UCSD-AML1 (cell line): ENCODE measurements around the gene ALDH1A2.
"Not testable (repeated sequence)": the region's sequence is repeated elsewhere in the genome, so short reads cannot be mapped to it uniquely, and the experiment has no call there.

Source experiments
- DNase-seq: peaks from one replicate; lab custom pipeline; 2025; ENCODE audit not compliant: unreplicated experiment; lab: John Stamatoyannopoulos, UW

The ALDH1A2 gene

GRCh38 chr15:58065445-58066041 lies at the start of gene ALDH1A2:
Gene ALDH1A2, minus strand, starts transcription at chr15:58065711. Its CDS starts 61 bp downstream, at chr15:58065650.
- DNase-seq: no peak

DNA sequence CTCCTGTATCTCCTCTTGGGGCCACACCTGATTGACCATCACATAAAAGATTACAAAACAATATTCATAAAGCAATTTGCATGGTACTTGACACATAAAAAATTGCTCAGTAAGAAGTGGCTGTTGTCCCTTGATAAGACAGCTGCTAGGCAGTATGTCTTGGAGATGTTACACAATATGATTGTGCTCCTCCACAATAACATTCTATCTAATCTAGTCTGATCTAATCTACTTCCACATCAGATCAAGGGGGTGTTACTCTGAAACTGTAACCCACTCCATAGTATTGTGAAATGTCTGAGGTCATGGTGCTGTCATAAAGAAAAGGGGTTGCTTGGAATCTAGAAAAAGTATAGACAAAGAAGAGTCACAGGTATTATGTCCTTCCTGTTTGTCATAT lies 49.3 kb upstream of the ALDH1A2 start:
- no peak for DNase-seq

- DNase-seq: no peak
Observed at GRCh38 chr15:58114388-58114787, 48.9 kb upstream of the ALDH1A2 start.

DNA sequence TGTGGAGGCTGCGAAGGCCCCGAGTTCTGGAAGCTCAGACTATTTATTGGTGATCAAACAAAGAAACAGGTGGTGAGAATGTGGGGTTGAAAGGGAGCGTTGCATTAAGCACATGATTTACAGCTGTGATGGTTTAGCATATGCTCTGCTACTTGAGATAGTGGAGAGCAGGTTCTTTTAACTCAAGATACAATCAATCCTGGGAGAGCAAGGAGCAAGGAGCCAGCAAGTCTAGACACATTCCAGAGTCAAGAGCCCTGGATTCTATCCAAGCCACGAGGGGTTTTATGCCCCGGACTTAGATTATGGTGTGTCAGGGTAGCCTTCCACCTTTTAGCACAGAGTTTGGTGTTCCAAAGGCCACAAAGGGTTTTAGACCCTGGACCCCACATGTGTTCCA lies 47.8 kb upstream of the ALDH1A2 start:
- not testable (repeated sequence) for DNase-seq

- DNase-seq: no peak
Observed at GRCh38 chr15:58111718-58112104, 46.2 kb upstream of the ALDH1A2 start.

GRCh38 chr15:58110999-58111717 lies 45.6 kb upstream of the ALDH1A2 start:
- no peak for DNase-seq

DNA sequence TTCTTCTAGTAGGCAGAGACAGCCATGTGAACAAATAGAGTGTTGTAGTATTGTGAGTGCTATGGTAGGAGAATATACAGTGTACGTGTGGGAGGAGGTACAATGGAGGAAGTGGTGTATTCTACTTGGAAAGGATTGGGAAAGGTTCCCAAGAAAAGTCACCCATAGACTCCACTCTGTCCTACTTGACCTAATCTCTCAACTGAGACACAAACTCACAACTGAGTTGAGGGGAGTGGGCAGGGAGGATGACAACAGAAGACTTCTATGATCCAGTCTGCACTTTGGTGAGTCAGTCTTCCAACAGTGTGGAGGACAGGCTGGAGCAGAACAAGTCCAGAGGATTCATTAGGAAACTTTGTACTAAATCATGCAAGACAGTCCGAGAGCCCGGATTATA lies 43.9 kb upstream of the ALDH1A2 start:
- DNase-seq: no peak

DNA sequence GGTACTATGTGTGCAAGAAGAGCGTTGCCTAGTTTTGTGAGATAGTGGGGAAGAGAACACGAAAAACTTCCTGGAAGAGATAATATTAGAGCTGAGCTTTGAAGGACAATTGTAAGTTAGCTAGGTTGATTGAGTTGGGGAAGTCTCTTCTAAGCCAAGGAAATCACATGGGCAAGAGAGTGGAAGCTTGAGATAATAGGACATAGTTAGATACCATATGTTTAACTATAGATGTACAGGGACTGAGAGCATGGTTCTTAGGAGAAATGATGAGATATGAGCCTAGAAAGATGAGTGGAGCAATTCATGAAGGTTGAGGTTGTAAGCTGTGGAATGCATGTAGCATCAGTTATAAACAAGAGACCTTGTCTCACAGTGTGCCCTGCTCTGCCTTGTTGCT lies 42.6 kb upstream of the ALDH1A2 start:
- DNase-seq: no peak

- no peak for DNase-seq
Observed at GRCh38 chr15:58103482-58103881, 38.0 kb upstream of the ALDH1A2 start.

DNA sequence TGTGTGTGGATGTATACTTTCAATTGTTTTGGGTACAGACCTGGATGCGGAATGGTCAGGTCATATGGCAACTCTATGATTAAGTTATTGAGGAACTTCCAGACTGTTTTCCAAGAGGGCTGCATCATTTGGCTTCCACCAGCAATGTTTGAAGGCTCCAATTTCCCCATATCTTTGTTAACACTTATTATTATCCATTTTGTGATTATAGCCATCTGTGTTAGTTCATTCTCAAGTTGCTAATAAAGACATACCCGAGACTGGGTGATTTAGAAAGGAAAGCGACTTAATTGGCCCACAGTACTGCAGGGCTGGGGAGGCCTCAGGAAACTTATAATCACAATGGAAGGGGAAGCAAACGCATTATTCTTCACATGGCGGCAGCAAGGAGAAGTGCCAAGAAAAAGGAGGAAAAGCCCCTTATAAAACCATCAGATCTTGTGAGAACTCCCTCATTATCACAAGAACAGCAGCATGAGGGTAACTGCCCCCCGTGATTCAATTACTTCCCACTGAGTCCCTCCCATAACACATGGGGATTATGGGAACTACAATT lies 31.1 kb upstream of the ALDH1A2 start:
- no peak for DNase-seq

GRCh38 chr15:58095415-58095814 lies 29.9 kb upstream of the ALDH1A2 start:
- DNase-seq: no peak

GRCh38 chr15:58087871-58088270 lies 22.4 kb upstream of the ALDH1A2 start:
- DNase-seq: no peak

DNA sequence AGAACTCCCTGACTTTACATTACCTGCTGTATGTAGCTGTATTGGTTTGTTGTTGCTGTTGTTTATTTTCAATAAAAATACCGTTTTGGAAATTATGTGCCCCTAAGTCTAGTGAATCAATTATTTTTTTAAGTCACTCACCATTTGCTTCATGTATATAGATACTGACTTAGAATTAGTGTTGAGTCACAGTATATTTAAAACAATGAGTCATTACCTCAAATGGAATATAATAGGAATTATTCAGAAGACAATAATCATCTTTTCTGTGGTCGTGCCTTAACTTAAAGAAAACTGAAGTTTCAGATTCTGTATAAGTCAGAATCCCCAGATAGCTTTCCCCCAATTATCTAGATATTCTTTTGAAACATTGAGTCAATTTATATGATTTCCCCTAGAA lies 21.0 kb upstream of the ALDH1A2 start:
- no peak for DNase-seq

GRCh38 chr15:58083526-58083925 lies 18.0 kb upstream of the ALDH1A2 start:
- DNase-seq: no peak

- DNase-seq: no peak
Observed at GRCh38 chr15:58081891-58082290, 16.4 kb upstream of the ALDH1A2 start.

DNA sequence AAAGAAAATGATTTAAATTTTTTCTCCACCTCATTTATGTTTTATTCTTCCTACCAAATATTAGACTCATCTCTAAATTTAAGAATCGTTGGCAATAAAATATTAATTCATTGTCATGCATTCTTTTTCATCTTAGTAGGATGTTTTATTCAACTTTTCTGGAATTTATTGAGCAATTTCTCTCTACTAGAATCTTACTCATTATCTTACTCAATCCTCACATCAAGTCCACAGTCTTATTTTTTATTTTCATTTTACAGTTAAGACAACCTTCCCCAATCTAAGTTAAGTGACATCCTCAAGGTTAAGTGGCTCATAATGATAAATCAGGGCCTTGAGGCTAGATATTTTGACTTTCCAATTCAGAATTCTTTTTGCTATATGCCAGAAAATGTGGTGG lies 15.9 kb upstream of the ALDH1A2 start:
- no peak for DNase-seq

GRCh38 chr15:58080959-58081358 lies 15.4 kb upstream of the ALDH1A2 start:
- DNase-seq: not testable (repeated sequence)

- DNase-seq: no peak
Observed at GRCh38 chr15:58080398-58080797, 14.9 kb upstream of the ALDH1A2 start.

DNA sequence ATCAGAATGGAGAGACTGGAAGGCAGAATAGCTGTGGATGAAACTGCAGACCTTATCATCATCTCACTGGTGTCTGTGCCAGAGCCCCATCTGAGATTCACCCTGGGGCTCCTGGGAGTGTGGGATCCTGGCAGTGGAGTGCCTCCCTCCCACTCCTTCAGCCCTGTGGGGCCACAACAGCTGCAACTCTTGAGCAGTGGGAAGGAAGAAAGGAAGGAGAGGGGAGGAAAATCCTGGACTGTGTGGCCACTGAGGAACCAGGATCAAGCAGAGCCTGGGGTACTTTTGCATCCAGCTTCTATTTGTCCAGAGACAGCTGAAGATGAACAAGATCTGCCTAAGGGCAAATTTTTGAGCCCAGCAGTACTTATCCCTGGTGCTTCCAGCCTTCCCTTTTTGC lies 13.1 kb upstream of the ALDH1A2 start:
- DNase-seq: no peak

GRCh38 chr15:58077427-58077826 lies 11.9 kb upstream of the ALDH1A2 start:
- DNase-seq: no peak

- DNase-seq: no peak
Observed at GRCh38 chr15:58074452-58074851, 8.9 kb upstream of the ALDH1A2 start.

DNA sequence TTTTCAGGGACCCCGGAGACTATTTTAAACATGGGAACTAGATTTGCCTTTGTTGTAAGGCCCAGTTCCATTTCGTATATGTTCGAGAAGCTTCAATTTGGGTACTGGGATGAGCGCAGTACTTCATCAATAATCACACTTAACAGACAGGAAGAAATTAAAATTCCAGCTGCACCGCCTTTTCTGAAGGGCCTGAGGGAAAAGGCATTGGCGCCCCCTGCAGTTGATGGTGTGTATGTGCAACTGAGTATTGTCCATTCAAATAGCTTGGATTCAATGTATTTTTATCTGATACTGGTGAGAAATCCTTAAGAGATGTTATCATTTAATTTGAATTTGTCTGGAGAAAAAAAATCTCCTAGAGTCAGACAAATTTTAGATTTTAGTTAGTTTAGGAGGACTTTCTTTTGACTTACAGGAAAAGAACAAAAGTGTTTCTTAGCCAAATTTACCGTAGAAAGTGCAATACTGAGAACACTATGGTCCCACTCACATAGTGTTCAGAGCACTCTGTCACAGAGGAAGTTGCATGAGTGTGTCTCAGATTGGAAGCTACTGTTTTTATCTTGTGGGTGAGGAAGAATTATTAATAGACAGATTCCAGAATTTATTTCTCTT lies 5.4 kb upstream of the ALDH1A2 start:
- DNase-seq: peak; percentile 43
